ENCODE data around the gene JARID2. TPM values are rescaled to one million over a fixed set of nuclear protein-coding genes. Genes with fewer than 3 reads are reported as not detected.
"Not testable (repeated sequence)": the region's sequence is repeated elsewhere in the genome, so short reads cannot be mapped to it uniquely, and the experiment has no call there.

JARID2 gene
- total RNA-seq, 2 experiments from 2014 or later = 28.4 to 29.7 TPM

DNA sequence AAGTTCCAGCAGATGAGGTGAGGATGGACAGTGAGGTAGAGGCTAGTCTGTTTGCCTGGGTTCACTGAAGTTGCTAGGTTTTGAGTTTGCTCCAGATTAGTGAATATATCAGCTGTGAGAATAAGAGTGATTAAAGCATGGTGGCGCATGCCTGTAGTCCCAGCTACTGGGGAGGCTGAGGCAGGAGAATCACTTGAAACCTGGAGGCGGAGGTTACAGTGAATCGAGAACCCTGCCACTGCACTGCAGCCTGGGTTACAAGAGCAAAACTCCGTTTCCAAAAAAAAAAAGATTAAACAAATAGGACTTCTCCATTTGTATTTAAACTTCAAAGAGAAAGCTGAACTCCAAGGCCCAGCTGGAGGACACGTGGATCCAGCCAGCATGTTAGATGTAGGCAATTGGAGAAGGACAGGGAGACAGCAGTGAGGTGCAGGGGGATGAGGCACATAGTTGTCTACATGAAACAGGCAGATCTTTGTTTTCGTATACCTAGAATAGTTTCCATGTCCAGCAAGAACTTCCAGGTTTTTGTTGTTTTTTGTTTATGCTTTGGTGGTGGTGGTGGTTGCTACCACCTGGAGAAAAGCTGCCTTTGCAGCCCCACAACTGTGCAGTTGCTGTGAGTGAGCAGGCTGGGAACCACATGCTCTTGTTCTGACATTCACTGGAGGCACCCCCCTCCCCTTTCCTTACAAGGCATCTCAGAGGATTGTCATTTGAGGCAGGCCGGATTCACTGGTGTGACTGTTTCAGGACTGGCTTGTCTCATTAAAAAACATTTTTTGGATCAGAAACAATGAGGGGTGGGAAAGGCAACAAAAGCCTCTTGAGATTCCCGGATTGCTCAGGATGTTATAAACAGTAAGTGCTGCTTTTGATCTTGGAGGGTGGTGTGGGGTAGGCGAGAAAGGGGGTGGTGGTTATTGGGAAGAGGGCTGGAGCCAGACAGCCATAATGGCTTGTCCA, 72.3 kb downstream of the JARID2 start:
- H3K36me3 Mint-ChIP-seq (ENCODE audit: low read depth) = peaks cover 35% of the 10 kb centered on the region
- no peaks in the 10 kb centered on the region for H3K9me3 Mint-ChIP-seq
- H3K4me3 Mint-ChIP-seq = no peak overlapping the region
- DNase-seq = no peak
- H3K27me3 Mint-ChIP-seq = no peaks in the 10 kb centered on the region
- ChIA-PET CTCF (no interaction called here), POLR2A (interaction anchor here (0.7 kb wide), 1 partner anchor 65 kb away, joined by 3 read pairs; no protein-coding TSS in a partner anchor)
- H3K4me1 Mint-ChIP-seq = peaks cover 74% of the 10 kb centered on the region
- H3K27ac Mint-ChIP-seq = no peak overlapping the region

DNA sequence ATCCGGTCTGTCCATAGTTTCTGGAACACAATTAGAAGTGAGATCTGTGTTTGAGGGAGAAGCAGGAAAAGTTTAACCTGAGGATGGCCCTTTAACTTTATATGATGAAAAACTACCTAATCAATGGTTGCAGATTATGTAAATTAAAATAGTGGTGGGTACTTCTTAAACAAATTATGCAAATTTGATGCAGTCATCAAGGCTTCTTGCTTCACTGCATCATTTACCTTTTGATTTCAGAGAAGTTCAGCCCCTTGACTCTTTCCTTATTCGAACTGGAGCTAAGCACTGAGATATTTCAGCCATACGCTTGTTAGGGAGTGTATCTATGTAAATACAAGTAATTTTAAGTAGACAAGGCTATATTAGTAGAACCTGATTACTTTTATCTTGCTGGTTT, 73.8 kb downstream of the JARID2 start:
- Mint-ChIP-seq H3K27me3 (no peaks in the 10 kb centered on the region), H3K36me3 (ENCODE audit: low read depth) (peaks cover 35% of the 10 kb centered on the region), H3K9me3 (no peaks in the 10 kb centered on the region), H3K4me3 (no peak overlapping the region), H3K4me1 (peaks cover 68% of the 10 kb centered on the region), H3K27ac (no peak overlapping the region)
- POLR2A ChIA-PET = interaction anchor here (1.2 kb wide), 1 partner anchor 70 kb away, joined by 3 read pairs; no protein-coding TSS in a partner anchor
- CTCF ChIA-PET = no interaction called here
- no peak for DNase-seq

- H3K27ac Mint-ChIP-seq = no peak overlapping the region
Observed at GRCh38 chr6:15320693-15321092, 74.8 kb downstream of the JARID2 start.

DNA sequence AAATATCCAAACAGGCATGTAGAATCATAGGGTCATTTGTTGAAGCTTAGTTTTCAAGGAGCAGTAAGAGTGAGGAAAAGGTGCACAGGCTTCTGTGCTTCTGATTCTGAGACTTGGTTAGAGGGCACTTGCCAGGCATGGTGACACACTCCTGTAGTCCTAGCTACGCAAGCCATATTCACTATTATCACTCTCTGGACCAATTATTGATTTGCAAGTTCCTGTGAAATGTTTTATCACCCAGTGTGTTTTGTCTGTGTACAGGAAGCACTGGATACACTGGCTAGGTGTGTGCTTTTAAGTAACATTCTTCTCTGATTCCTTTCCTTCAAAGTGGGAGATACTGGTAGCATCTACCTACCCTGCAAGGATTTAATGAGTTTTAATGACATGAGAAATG, 76.3 kb downstream of the JARID2 start:
- H3K4me1 Mint-ChIP-seq = peaks cover 73% of the 10 kb centered on the region
- DNase-seq = no peak
- H3K27ac Mint-ChIP-seq = no peak overlapping the region
- H3K4me3 Mint-ChIP-seq = no peak overlapping the region
- ChIA-PET CTCF (interaction anchor here (0.7 kb wide), 1 partner anchor 124 kb away, joined by 3 read pairs; no protein-coding TSS in a partner anchor), POLR2A (interaction anchor here (0.5 kb wide), 1 partner anchor 62 kb away, joined by 4 read pairs; no protein-coding TSS in a partner anchor)
- peaks cover 26% of the 10 kb centered on the region for H3K36me3 Mint-ChIP-seq (ENCODE audit: low read depth)
- H3K9me3 Mint-ChIP-seq = no peaks in the 10 kb centered on the region
- no peaks in the 10 kb centered on the region for H3K27me3 Mint-ChIP-seq

More at GRCh38 chr6:15320693-15321092, 74.8 kb downstream of the JARID2 start:
- no peak for DNase-seq
- H3K27me3 Mint-ChIP-seq = no peaks in the 10 kb centered on the region
- ChIA-PET POLR2A (interaction anchor here (1.2 kb wide), 1 partner anchor 71 kb away, joined by 3 read pairs; no protein-coding TSS in a partner anchor), CTCF (no interaction called here)
- H3K9me3 Mint-ChIP-seq = no peaks in the 10 kb centered on the region
- no peak overlapping the region for H3K4me3 Mint-ChIP-seq
- H3K4me1 Mint-ChIP-seq = peaks cover 73% of the 10 kb centered on the region
- peaks cover 32% of the 10 kb centered on the region for H3K36me3 Mint-ChIP-seq (ENCODE audit: low read depth)

DNA sequence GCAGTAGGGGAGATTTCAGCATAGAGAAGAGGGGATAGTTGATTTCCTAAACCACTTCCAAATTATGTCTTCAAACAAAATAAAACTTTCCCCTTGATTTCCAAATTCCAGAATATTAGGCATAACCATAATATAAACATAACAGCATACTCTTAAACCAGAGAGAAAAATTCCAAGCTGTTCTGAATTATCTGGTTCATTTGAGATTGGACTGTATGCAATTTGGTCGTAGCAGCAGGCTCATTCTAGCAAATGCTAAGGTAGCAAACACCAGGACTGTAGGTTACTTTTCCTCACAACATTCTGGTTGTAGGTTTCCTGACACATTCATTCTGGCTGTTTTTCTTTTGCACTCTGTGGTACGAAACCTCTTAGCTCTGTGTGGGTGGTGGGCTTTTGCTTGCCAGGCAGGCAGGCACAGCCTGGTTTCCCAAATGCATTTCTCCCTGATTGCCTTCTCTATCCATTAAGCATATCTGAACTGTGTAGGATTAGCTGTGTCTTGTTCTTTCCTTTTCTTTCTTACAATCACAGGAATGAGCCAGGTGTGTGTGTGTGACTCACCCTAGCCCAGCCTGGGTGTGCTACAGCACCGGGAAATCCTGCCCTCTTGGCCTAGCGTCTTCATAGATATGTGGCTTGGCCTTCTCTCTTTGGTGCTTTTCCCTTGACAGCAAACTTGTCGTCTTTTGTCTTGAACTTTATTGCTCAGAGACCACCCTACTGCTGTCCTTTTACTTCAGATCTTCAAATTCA, 77.1 kb downstream of the JARID2 start:
- CTCF ChIA-PET = no interaction called here
- H3K4me3 Mint-ChIP-seq = no peak overlapping the region
- H3K9me3 Mint-ChIP-seq = no peaks in the 10 kb centered on the region
- DNase-seq = no peak
- H3K4me1 Mint-ChIP-seq = peaks cover 72% of the 10 kb centered on the region
- H3K27me3 Mint-ChIP-seq = no peaks in the 10 kb centered on the region
- H3K36me3 Mint-ChIP-seq (ENCODE audit: low read depth) = peaks cover 26% of the 10 kb centered on the region
- H3K27ac Mint-ChIP-seq = no peak overlapping the region
- POLR2A ChIA-PET = no interaction called here

DNA sequence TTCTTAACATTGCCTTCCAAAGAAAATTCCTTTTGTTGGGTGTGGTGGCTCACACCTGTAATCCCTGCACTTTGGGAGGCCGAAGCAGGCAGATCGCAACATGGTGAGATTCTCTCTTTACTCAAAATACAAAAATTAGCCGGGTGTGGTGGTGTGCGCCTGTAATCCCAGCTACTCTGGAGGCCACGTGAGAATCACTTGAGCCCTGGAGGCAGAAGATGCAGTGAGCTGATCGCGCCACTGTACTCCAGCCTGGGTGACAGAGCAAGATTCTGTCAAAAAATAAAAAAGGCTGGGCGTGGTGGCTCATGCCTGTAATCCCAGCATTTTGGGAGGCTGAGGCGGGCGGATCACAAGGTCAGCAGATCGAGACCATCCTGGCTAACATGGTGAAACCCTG, 77.7 kb downstream of the JARID2 start:
- DNase-seq, H3K4me3 Mint-ChIP-seq, POLR2A ChIA-PET, H3K27me3 Mint-ChIP-seq, H3K9me3 Mint-ChIP-seq, H3K27ac Mint-ChIP-seq, CTCF ChIA-PET: not testable (repeated sequence)
- Mint-ChIP-seq H3K4me1 (peaks cover 70% of the 10 kb centered on the region), H3K36me3 (ENCODE audit: low read depth) (peaks cover 20% of the 10 kb centered on the region)

DNA sequence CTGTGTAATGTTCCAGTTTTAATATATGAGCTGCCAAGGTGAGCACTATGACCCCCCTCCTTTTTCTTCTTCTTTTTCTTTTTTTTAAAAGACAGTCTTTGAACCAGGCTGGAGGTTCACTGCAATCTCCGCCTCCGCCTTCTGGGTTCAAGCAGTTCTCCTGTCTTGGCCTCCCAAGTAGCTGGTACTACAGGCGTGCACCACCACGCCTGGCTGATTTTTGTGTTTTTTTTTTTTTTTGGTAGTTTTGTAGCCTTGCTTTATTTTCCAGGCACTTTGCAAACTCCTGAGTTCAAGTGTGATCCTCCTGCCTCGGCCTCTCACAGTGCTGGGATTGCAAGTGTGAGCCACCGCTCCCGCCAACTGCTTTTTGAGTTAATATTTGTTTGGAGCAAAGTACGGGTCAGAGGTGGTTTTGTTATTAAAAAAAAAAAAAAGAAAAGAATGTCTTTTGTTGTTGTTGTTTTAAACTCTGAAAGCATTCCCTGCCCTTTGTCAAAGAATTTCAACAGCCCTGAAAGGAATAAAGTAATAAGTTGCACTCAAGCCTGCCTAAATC, 78.6 kb downstream of the JARID2 start:
- DNase-seq = no peak
- H3K27ac Mint-ChIP-seq = no peak overlapping the region
- ChIA-PET POLR2A (no interaction called here), CTCF (interaction anchor here (0.8 kb wide), 1 partner anchor 17 kb away, joined by 3 read pairs; no protein-coding TSS in a partner anchor)
- H3K36me3 Mint-ChIP-seq (ENCODE audit: low read depth) = peaks cover 12% of the 10 kb centered on the region
- peaks cover 70% of the 10 kb centered on the region for H3K4me1 Mint-ChIP-seq
- no peak overlapping the region for H3K4me3 Mint-ChIP-seq
- no peaks in the 10 kb centered on the region for H3K27me3 Mint-ChIP-seq
- no peaks in the 10 kb centered on the region for H3K9me3 Mint-ChIP-seq

DNA sequence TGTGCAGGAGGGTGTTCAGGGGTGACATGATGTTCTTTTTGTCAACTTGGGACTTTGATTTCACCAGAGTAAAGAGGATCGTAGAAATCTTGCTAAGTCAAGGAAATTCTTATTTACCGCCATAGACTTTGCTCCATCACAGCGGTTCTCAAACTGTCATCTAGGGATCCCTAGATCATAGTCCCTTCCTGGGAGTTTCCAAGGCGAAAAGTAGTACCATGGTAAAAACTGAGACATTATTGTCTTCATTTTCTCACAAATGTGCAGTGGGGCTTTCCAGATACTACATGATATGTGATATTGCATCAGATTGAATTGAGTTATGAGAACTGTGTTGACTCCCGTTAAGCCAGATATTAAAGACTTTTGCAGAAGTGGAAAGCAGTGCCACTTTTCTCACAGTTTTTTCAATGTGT, 79.7 kb downstream of the JARID2 start:
- Mint-ChIP-seq H3K4me3 (no peak overlapping the region), H3K27ac (no peak overlapping the region), H3K36me3 (ENCODE audit: low read depth) (peaks cover 7% of the 10 kb centered on the region), H3K27me3 (no peaks in the 10 kb centered on the region), H3K4me1 (peaks cover 72% of the 10 kb centered on the region), H3K9me3 (no peaks in the 10 kb centered on the region)
- POLR2A ChIA-PET = interaction anchor here (1.2 kb wide), 1 partner anchor 70 kb away, joined by 3 read pairs; no protein-coding TSS in a partner anchor
- CTCF ChIA-PET = interaction anchor here (0.5 to 1.2 kb wide), 3 partner anchors 18 to 78 kb away, joined by 3 read pairs; no protein-coding TSS in a partner anchor
- DNase-seq = no peak

DNA sequence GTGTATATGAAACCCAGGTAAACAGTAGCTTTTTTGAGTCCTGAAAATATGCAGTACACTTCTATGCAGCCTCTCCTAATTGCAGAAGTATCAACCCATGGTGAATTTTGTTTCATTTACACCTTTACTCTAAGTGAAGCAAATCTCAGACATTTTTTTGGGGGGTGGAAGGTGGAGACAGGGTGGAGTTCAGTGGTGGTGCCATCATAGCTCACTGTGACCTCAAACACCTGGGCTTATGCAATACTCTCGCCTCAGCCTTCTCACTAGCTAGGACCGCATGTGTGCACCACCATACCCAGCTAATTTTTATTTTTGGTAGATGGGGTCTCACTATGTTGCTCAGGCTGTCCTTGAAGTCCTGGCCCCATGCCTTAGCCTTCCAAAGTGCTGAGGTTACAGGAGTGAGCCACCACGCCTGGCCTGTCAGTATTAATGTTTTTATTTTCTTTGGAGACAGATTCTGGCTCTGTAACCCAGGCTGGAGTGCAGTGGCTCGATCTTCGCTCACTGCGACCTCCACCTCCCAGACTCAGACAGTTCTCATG, 80.3 kb downstream of the JARID2 start:
- DNase-seq = no peak
- H3K9me3 Mint-ChIP-seq = no peaks in the 10 kb centered on the region
- H3K27me3 Mint-ChIP-seq = no peaks in the 10 kb centered on the region
- H3K27ac Mint-ChIP-seq = no peak overlapping the region
- CTCF ChIA-PET = interaction anchor here (0.5 to 1.3 kb wide), 5 partner anchors 13 to 113 kb away, joined by 3 read pairs; no protein-coding TSS in a partner anchor
- no peak overlapping the region for H3K4me3 Mint-ChIP-seq
- POLR2A ChIA-PET = interaction anchor here (0.7 to 1.2 kb wide), 4 partner anchors 21 to 77 kb away, joined by 3 to 4 read pairs (median 3); no protein-coding TSS in a partner anchor
- peaks cover 7% of the 10 kb centered on the region for H3K36me3 Mint-ChIP-seq (ENCODE audit: low read depth)
- peaks cover 76% of the 10 kb centered on the region for H3K4me1 Mint-ChIP-seq

DNA sequence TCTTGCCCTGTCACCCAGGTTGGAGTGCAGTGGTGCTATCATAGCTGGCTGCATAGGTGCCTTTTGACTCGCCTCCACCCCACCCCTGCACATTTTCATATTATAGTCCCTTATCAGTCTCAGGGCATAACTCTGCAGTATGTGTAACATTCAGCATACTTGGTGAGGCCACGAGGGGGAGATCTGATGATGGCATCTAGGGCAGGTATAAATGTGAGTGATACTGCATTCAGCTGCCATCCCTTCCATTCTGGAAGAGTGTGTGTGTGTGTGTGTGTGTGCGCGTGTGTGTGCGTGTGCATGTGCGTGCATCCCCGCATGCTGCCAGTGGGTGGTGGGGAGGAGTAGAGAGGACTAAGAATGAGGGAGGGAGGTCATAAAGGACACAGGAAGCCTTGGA, 81.4 kb downstream of the JARID2 start:
- CTCF ChIA-PET = interaction anchor here (0.7 to 1.3 kb wide), 5 partner anchors 14 to 112 kb away, joined by 3 read pairs; no protein-coding TSS in a partner anchor
- Mint-ChIP-seq H3K4me1 (peaks cover 73% of the 10 kb centered on the region), H3K9me3 (no peaks in the 10 kb centered on the region), H3K4me3 (no peak overlapping the region), H3K27ac (no peak overlapping the region), H3K27me3 (no peaks in the 10 kb centered on the region), H3K36me3 (ENCODE audit: low read depth) (peaks cover 4% of the 10 kb centered on the region)
- DNase-seq = peak; percentile 47
- POLR2A ChIA-PET = interaction anchor here (0.7 to 1.0 kb wide), 4 partner anchors 22 to 105 kb away, joined by 3 to 4 read pairs (median 3); no protein-coding TSS in a partner anchor

- Mint-ChIP-seq H3K27ac (no peak overlapping the region), H3K4me3 (no peak overlapping the region), H3K4me1 (peaks cover 62% of the 10 kb centered on the region), H3K36me3 (ENCODE audit: low read depth) (no peaks in the 10 kb centered on the region), H3K9me3 (no peaks in the 10 kb centered on the region), H3K27me3 (no peaks in the 10 kb centered on the region)
- POLR2A ChIA-PET = interaction anchor here (0.7 to 1.0 kb wide), 2 partner anchors 81 to 103 kb away, joined by 3 read pairs; no protein-coding TSS in a partner anchor
- CTCF ChIA-PET = interaction anchor here (0.5 to 1.3 kb wide), 4 partner anchors 16 to 113 kb away, joined by 3 read pairs; no protein-coding TSS in a partner anchor
- DNase-seq = no peak
Observed at GRCh38 chr6:15329197-15329671, 83.4 kb downstream of the JARID2 start.

All from activated CD4-positive, alpha-beta memory T cell treated with anti-CD3 and anti-CD28 coated beads, Interleukin-2, amount 10 ng/mL, durations not matched to agents 7 days and 5 days (primary cell).